HG03060 (cell line): Measurements from ENCODE around the gene NPR1.

Experiments
- ATAC-seq: cut with Tn5 transposase; IDR thresholded peaks from one replicate; pipeline ENCODE4 v1.9.1; 2021; ENCODE audit warnings: low read depth, moderate number of reproducible peaks; ENCODE audit not compliant: unreplicated experiment

NPR1 gene

DNA sequence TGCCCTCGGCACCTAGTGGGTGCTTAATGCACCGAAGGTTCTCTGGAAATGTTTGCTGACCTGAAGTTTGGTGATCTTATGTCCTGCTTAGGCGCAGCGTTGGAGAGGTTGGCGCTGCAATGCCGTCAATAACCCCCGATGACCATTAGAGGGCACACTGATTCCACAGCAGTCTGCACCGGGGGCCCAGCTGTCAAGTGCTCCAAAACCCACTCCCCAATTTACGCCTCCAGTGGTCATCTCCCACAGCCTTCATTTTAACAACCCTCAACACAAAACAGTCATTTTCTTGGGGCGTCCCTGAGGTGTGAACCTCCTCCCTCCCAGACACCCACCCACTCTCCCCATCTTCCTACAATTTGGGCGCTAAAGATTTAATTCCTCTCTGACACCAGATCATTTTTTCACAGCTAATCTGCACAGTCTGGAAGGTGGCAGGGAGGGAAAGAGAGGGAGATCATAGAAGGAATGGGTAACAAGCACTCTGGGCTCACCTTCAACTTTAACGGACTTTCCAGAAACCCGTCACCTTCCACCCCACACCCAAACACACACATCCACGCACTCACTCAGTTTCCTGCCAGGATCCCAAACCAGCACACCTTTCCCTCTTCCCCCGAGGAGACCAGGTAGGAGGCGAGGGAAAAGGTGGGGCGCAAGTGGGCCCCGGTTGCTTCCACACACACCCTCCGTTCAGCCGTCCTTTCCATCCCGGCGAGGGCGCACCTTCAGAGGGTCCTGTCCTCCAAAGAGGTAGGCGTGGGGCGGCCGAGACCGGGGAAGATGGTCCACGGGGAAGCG lies 570 bp upstream of the NPR1 start:
- ATAC-seq: no peak

DNA sequence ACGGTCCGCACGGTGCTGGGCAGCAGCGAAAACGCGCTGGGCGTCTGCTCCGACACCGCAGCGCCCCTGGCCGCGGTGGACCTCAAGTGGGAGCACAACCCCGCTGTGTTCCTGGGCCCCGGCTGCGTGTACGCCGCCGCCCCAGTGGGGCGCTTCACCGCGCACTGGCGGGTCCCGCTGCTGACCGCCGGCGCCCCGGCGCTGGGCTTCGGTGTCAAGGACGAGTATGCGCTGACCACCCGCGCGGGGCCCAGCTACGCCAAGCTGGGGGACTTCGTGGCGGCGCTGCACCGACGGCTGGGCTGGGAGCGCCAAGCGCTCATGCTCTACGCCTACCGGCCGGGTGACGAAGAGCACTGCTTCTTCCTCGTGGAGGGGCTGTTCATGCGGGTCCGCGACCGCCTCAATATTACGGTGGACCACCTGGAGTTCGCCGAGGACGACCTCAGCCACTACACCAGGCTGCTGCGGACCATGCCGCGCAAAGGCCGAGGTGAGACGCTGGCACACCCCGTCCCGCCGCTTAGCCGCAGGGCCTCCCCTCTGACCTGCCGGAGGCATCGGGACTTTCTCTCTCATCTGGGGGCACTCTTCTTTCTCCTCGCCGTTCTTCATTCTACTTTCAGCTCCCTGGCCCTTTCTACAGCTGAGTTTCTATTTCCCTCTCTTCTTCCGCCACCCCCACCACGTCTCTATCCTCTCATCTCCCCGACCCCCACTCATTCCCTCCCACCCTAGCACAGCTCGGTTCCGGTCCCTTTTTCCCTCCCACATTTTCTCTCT lies 1.0 kb downstream of the NPR1 start:
- no peak for ATAC-seq

DNA sequence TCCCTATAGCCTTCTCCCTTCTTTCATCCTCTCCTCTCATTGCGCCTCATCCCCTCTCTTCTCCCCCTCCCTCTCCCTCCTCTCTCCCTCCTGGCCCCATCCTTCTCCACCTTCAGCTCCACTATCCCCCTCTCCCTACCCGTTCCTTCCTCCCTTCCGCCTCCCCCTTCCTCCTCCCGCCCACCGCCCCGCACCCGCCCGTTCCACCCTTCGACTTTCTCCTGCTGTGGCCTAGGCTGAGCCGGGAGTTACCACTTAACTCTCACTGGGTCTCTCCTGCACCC lies 1.6 kb downstream of the NPR1 start:
- ATAC-seq: no peak

DNA sequence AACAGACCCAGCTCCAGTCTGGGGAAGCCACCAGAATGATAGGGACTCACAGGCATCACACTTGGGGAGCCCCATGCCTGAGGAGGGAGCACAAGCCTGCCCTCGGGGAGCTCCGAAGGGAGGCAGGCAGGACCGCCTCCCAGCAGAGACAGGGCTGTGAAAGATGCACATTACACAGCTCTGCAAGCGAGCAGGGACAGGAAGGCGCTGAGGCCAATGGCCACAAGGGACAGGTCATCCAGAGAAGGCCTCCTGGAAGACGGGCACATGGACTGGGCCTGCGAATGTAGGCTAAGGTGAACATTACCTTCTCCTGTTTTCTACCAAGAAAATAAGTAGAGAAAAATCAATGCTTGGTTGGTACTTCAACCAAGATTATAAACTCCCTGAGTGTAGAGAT lies 4.2 kb downstream of the NPR1 start:
- no peak for ATAC-seq

DNA sequence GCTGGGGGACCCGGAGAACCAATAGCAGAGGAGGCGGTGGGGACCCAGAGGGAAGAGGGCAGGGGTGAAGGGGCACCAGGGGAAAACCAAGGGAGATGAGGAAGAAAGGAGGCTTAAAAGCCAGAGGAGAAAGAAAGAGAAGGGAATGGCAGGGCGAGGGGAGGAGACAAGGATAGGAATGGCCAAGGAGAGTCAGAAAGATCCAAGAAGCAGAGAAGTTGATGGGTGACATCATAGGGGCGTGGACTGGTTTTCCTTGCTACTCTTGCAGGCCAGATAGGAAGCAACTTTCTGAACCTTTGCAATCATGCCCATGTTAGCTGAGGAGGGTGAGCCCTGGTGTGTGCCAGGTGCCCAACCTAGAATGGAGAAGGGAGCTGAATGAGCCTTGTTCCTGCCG lies 5.4 kb downstream of the NPR1 start:
- no peak for ATAC-seq

DNA sequence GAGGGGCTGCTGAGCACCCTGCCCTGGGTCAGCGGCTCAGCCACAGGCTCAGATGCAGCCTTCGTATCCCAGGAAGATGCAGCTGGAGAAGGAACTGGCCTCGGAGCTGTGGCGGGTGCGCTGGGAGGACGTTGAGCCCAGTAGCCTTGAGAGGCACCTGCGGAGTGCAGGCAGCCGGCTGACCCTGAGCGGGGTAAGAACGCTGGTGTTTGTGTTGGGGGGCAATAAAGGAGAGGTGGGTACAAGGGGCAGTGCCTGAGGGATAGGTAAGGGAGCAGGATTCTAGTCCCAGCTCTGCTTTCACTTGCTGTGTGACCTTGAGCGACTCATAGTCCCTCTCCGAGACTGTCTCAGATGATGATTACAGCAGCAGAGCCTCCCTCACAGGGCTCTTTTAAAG lies 6.4 kb downstream of the NPR1 start:
- ATAC-seq: no peak

DNA sequence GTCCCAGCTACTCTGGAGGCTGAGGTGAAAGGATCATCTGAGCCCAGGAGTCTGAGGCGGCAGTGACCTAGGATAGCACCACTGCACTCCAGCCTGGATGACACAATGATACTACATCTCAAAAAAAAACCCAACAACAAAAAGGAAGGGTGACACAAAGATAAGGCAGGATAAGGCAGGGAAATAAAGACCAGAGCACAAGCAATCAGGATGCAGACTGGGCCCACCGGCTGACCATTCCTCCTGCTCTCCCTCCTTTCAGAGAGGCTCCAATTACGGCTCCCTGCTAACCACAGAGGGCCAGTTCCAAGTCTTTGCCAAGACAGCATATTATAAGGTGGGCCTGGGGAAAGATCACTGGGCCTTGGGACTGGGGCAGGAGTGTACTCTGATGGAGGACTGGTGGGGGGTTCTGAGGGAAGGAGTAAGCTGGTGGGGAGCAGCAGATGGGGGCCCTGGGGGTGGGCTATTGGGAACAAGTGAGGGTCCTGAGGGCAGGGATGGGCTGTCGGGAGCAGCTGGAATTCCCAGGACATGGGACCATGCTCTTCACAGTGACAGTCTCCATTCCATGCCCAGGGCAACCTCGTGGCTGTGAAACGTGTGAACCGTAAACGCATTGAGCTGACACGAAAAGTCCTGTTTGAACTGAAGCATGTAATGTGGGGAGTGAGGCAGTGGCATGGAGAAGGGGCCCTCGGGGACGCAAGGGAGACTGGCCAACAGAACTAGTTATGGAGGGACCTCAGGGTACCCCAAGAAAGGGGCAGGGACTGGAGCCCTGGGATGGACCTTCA lies 7.3 kb downstream of the NPR1 start:
- no peak for ATAC-seq

DNA sequence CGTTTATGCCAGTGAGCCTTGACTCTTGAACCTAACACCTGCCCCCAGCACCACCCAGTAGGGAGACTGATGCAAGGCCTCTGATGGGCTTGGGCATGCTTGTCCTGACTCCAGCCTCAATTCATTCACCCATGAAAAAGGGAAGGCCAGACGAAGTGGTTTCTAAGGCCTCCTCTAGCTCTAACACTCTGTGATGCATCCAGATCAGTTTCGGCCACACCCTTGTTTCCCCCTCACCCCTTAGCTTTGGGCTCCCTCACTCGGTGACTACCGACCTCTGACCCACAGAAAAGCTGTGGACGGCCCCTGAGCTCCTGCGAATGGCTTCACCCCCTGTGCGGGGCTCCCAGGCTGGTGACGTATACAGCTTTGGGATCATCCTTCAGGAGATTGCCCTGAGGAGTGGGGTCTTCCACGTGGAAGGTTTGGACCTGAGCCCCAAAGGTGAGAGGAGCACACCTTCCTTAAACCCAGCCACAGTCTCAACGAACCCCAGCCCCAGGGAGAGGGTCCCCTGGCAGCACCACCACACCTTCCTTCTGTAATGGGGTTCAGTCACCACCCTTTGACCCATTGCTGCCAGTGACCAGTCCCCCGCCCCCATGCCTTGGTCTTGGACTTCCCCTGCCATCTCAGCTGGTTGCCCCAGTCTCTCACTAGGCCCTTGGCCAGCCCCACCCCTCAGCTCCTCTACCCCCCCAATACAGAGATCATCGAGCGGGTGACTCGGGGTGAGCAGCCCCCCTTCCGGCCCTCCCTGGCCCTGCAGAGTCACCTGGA lies 9.0 kb downstream of the NPR1 start:
- ATAC-seq: no peak

DNA sequence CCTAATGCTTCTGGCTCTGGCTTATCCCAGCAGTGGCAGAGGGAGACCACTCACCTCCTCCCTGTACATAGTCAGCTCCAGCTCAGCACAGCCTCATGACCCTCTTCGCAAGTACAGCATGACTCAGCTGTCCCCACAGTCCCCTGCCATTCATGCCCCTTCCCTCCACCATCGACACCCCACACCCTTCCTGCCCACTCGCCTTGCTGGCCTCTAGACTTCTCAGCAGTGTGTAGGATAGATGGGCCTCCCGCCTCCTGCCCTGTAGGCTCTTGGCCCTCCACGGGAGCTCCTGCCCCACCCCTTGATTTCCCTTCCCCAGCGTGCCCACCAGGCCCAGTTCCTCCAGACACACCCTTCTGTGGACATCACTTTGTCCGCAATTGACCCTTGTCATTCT lies 9.8 kb downstream of the NPR1 start:
- no peak for ATAC-seq

DNA sequence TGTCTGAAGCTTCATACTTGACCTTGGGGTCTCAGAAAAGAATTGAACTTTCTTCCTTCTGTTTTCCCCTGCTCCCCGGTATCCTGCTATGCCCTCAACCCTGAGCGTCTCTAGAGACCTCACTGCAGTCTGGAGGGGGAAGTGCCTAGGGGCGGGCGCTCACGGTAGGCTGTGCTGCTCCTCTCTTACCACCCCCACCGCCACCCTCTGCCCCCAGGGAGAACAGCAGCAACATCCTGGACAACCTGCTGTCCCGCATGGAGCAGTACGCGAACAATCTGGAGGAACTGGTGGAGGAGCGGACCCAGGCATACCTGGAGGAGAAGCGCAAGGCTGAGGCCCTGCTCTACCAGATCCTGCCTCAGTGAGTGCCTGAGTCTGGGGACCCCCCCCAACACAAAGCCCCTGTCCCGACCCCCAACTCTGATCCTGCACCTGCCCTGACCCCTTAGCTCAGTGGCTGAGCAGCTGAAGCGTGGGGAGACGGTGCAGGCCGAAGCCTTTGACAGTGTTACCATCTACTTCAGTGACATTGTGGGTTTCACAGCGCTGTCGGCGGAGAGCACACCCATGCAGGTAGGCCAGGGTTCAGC lies 10.3 kb downstream of the NPR1 start:
- ATAC-seq: no peak

DNA sequence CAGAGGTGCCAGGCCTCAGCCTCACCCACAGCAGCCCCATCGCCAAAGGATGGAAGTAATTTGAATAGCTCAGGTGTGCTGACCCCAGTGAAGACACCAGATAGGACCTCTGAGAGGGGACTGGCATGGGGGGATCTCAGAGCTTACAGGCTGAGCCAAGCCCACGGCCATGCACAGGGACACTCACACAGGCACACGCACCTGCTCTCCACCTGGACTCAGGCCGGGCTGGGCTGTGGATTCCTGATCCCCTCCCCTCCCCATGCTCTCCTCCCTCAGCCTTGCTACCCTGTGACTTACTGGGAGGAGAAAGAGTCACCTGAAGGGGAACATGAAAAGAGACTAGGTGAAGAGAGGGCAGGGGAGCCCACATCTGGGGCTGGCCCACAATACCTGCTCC lies 15.0 kb downstream of the NPR1 start:
- no peak for ATAC-seq

DNA sequence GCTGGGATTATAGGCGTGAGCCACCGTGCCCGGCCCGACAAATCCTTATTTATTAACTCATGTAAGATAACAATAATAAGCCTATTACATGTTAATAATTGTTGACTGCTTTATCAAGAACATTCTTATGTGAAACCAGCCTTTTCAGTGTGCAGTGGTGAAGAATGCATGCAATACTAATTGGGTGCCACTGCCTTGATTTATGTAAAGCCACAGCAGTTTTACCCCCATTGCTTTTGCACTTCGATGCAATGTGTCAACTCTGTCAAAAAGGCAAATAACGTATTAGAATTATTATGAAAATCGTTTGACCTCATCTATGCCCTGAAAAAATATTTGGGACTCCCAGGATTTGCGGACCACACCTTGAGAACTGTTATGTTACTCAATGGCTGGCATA lies 18.3 kb downstream of the NPR1 start:
- no peak for ATAC-seq

DNA sequence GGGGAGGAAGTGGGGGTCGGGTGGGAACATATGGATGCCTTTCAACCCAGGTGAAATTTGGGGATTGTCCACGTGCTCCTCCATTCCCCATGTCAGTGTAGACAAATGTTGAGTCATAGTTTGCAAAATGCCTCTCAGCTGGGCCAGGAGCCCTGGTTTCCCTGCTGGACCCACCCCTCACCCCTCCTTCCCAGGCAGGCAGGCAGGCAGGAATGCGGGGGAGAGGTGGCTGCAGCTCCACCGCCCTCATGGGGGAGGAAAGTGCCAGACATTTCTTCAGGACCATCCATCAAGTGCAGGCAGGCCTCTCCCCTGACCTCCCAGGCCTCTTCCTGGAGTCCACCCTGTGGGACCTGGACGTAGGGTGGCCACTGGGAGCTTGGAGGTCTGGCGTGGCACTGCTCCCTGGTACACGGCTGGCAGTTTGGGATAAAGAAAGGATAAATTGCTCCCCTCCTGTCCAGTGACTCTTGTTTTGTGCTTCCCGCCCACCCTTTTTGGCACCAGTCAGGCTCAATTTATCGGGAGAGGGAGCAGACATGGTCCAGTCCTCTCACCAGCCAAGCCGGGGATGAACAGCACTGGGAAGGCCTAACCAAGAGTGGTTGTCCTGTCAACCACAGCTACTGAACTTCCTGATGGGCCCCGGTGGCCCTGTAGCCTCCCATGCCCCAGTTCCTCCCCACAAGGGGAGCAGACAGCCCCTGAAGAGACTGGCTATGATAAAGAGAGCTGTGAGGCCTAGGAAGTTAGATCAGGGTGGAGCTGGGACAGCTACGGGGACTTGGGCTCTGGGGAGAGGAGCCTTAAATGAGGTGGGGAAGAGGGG lies 18.9 kb downstream of the NPR1 start:
- ATAC-seq: no peak

DNA sequence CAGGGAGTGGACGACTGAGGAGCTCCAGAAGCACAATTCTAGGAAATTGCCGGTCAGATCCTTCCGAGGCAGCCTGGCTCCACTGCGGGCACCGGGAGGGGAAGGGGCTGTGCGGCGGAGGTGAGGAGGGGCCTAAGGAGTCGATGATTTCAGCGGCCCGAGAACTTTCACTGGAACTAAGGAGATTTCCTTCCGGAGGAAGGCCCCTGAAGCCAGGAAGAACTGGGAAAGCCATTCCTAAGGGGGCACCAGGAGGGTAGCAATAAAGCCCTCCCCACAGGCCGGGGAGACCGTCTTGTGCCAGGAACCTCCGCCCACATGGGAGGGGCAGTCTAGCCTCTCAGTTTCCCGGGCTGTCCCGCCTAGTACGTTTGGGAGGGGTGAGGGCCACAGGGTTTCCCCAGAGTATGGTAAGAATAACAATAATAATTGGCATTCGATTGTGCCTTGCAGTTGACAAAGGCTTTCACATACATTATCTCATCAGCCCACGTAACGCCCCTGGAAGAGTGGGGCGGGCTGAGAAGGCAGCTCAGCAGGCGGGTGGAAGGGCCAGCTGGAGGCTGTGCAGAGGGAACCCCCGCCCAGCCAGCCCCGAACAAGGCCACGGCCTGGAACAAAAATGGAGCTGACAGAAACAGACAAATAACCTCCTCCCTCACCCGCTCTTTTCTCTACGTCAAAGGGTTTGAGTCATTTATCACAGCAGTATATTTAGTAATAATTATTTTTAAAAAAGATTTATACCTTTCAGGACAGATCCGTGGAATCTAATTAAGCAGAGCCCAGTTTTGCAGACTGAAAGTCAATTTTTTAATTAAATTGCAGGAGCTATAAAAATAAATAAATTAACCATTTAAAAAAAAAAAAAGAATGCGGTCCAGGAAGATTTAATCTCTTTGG lies 19.8 kb downstream of the NPR1 start:
- ATAC-seq: no peak

DNA sequence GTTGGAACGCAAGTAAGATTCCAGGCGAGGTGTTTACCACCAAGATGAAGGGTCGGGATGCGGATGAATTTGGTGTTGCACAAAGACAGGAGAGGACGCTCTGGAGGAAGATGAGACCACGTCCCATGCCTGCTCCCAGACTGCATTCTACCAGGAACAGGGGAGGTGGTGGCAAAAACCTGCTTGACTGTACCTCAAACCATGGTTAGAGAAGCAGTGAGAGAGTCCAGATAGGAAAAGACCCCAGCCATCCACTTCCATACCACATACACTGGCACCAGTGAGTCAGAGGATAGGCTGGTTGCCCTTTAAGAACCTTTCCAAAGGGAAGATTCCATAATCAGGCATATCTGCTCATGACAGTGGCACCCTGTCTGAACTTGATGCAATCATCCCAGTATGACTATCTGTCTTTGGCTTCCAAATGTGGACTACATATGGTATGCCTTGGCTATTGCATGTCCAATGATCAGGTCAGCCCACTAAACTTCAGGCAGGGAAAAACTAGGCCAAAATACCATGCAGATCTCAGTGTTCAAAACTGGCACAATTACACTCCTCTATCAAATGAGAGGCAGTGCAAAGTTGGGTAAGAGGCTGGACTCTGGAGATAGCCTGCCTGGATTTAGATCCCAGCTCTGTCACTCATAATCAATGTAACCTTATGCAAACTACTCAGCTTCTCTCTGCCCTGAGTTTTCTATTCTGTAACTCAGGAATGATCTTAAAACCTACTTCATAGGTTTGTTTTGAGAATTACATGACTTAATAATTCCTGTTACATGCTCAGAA lies 20.6 kb downstream of the NPR1 start:
- ATAC-seq: no peak

DNA sequence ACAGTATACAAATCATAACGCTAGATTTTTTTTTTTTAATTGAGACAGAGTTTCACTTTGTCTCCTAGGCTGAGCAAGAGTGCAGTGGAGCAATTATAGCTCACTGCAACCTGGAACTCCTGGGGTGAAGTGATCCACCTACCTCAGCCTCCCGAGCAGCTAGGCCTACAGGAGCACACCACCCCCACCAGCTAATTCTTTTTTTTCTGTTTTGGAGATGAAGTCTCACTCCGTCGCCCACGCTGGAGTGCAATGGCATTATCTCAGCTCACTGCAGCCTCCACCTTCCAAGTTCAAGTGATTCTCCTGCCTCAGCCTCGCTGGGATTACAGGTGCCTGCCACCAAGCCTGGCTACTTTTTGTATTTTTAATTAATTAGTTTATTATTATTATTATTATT lies 21.3 kb downstream of the NPR1 start:
- ATAC-seq: no peak

DNA sequence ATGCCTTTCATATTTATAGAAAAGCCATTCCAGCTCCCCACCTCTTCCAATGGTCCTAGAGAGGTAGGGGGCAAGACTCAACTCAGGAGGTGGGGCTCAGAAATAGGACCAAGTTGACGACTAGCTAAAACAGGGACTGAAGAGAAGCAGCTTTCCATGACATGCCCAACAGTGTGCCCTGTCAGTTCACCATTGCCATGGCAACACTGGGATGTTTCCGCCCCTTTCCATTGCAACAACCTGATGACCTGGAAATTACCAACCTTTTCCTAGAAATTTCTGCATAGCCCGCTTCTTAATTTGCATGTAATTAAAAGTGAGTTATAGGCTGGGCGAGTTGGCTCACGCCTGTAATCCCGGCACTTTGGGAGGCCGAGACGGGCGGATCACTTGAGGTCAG lies 27.0 kb downstream of the NPR1 start:
- ATAC-seq: no peak

DNA sequence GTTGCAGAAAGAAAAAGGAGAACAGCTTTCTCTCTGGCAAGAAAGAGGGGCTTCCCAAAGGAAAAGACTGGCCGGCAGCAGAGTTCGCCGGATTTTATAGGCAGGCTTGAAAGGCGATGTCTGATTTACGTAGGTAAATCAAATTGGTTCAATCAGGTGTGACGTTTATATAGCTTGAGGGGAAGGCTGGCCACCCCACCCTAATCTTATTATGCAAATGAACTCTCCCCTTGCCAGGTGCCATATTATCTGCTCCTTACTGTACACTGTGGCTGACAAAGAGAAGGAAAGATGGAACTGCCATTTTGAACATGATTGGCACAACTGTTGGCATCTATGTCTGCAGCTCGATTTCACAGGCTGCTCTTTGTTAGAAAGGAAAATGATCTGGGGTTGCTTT lies 32.5 kb downstream of the NPR1 start:
- no peak for ATAC-seq
